Panc1 (cell line): ENCODE measurements around the gene CEP95. TPM values are rescaled to one million over a fixed set of nuclear protein-coding genes. Genes with fewer than 3 reads are reported as not detected.

Source experiments
- ATAC-seq: fragments of 200-7000 bp; cut with Tn5 transposase; 2 replicates; pipeline ENCODE4 v1.9.1; 2020; ENCODE audit warnings: mild to moderate bottlenecking, moderate library complexity
- BruUV-seq: library from RNA; stranded (reverse); fragments of 400-500 nt; replicated peaks from 2 replicates; lab custom pipeline; 2021; lab: Mats Ljungman, UMichigan
- CTCF ChIA-PET: fragments of 300-600 bp; sonication (Branson Sonifier 250); formaldehyde crosslinking; loops from one replicate; lab custom pipeline; 2022; ENCODE audit warnings: antibody characterized with exemption; lab: Charles Lee
- POLR2A ChIA-PET: fragments of 300-600 bp; sonication (Branson Sonifier 250); formaldehyde crosslinking; loops from one replicate; lab custom pipeline; 2022; ENCODE audit warnings: antibody characterized with exemption; lab: Charles Lee
- DNase-seq: peaks from one replicate; pipeline ENCODE4 v3.0.0-alpha.2; 2010; ENCODE audit warnings: low read depth, low spot score
- H3K27ac ChIP-seq: 2 replicates; pipeline ENCODE4 v1.5.1; 2011; ENCODE audit warnings: mild to moderate bottlenecking, low read length, inconsistent platforms
- H3K27me3 ChIP-seq: fragments of 200-500 bp; sonication (Bioruptor generic); 2 replicates; pipeline ENCODE4 v1.6.0; 2014; ENCODE audit warnings: low read length, inconsistent platforms; ENCODE audit not compliant: control insufficient read depth, insufficient read depth
- H3K36me3 ChIP-seq: fragments of 200-500 bp; sonication (Bioruptor generic); 2 replicates; pipeline ENCODE4 v1.5.1; 2014; ENCODE audit warnings: inconsistent platforms, mild to moderate bottlenecking, low read length, moderate library complexity; ENCODE audit not compliant: control insufficient read depth, insufficient read depth
- H3K4me1 ChIP-seq: 2 replicates; pipeline ENCODE4 v1.5.1; 2011; ENCODE audit warnings: inconsistent platforms, mild to moderate bottlenecking, low read length, moderate library complexity; ENCODE audit not compliant: control insufficient read depth, insufficient read depth
- H3K4me3 ChIP-seq, 2 experiments: 2 replicates each; pipeline ENCODE4 v1.5.1; 2011 to 2012; ENCODE audit warnings: low read depth in 2 of 2, low read length in 2 of 2, mild to moderate bottlenecking in 2 of 2, inconsistent platforms in 1 of 2, moderate library complexity in 1 of 2
- H3K9me3 ChIP-seq: fragments of 200-500 bp; sonication (Bioruptor generic); 2 replicates; pipeline ENCODE4 v1.5.1; 2014; ENCODE audit warnings: low read depth, mild to moderate bottlenecking, inconsistent platforms, low read length, moderate library complexity; ENCODE audit not compliant: control insufficient read depth, insufficient read depth
- CTCF ChIP-seq: fragments of 450-650 bp; IDR thresholded peaks from 2 replicates; pipeline ENCODE4 v1.5.1; 2017; ENCODE audit warnings: mild to moderate bottlenecking
- POLR2AphosphoS5 ChIP-seq: IDR thresholded peaks from 2 replicates; pipeline ENCODE4 v1.6.1; 2012; ENCODE audit warnings: mild to moderate bottlenecking, low read depth, low read length, moderate library complexity
- REST ChIP-seq, 2 experiments: IDR thresholded peaks; 2 replicates each; pipeline ENCODE4 v1.6.1; 2011 to 2012; ENCODE audit warnings: low read depth in 2 of 2, control low read depth in 1 of 2, low read length in 1 of 2, mild to moderate bottlenecking in 1 of 2, moderate library complexity in 1 of 2; ENCODE audit not compliant: insufficient read depth in 1 of 2
- SIN3A ChIP-seq: IDR thresholded peaks from 2 replicates; pipeline ENCODE4 v1.6.1; 2012; ENCODE audit warnings: low read depth, mild to moderate bottlenecking, low read length, moderate library complexity, borderline replicate concordance; ENCODE audit not compliant: insufficient read depth
- TCF7L2 ChIP-seq: IDR thresholded peaks from 2 replicates; pipeline ENCODE4 v1.6.1; 2011; ENCODE audit warnings: mild to moderate bottlenecking, low read depth, low read length, inconsistent platforms
- in situ Hi-C: cut with HindIII; loops from 2 replicates; pipeline ENCODE4 v1.10.0; 2016; ENCODE audit warnings: low sequenced_read_pairs, low pct_unique_long_range_greater_than_20kb
- intact Hi-C: fragments of 100-400 bp; cut with micrococcal nuclease; formaldehyde crosslinking; loops from one replicate; pipeline ENCODE4 v1.10.0; 2022; ENCODE audit not compliant: unreplicated experiment
- total RNA-seq: library from RNA; stranded (reverse); gene quantifications from one replicate; pipeline ENCODE4 v1.2.1, GENCODE V29; 2021; ENCODE audit not compliant: unreplicated experiment

CEP95 gene
- total RNA-seq, 1 experiment from 2014 or later = 23.2 TPM

GRCh38 chr17:64484380-64484779 is 22.4 kb upstream of the CEP95 start:
- peaks cover 6% of the 10 kb centered on the region; the same call in 1 of the 2 replicates for H3K36me3 ChIP-seq
- no peaks in the 10 kb centered on the region for H3K4me1 ChIP-seq
- no peak overlapping the region for H3K27ac ChIP-seq
- no peaks in the 10 kb centered on the region for H3K9me3 ChIP-seq
- TF ChIP-seq REST (IDR thresholded peaks at IDR 0.05; ENCODE audit: insufficient read depth in 1 of 2, low read depth in 2 of 2, low read length in 1 of 2) (no peak), SIN3A (no peak), TCF7L2 (no peak), CTCF (no peak), POLR2AphosphoS5 (no peak)
- in situ Hi-C loops (no loop called here), intact Hi-C loops (no loop called here)
- ChIA-PET POLR2A (no interaction called here), CTCF (interaction anchor here (0.6 kb wide), 1 partner anchor 256 kb away, joined by 4 read pairs; no protein-coding TSS in a partner anchor)
- no peak overlapping the region for H3K4me3 ChIP-seq
- H3K27me3 ChIP-seq = no peaks in the 10 kb centered on the region
- no TSS peak for BruUV-seq
- ATAC-seq (no peak), DNase-seq (no peak)

GRCh38 chr17:64488301-64488700 is 18.5 kb upstream of the CEP95 start:
- Histone ChIP-seq H3K27me3 (no peaks in the 10 kb centered on the region), H3K4me1 (no peaks in the 10 kb centered on the region), H3K9me3 (no peaks in the 10 kb centered on the region), H3K27ac (no peak overlapping the region), H3K36me3 (peaks cover 10% of the 10 kb centered on the region), H3K4me3 (no peak overlapping the region)
- ChIA-PET POLR2A (no interaction called here), CTCF (interaction anchor here (0.7 kb wide), 1 partner anchor 336 kb away, joined by 6 read pairs; no protein-coding TSS in a partner anchor)
- in situ Hi-C loops = no loop called here
- no peak for TF ChIP-seq CTCF
- TF ChIP-seq TCF7L2 = no peak
- no peak for TF ChIP-seq POLR2AphosphoS5
- no peak for TF ChIP-seq REST (IDR thresholded peaks at IDR 0.05; ENCODE audit: insufficient read depth in 1 of 2, low read depth in 2 of 2, low read length in 1 of 2)
- TF ChIP-seq SIN3A = no peak
- no peak for DNase-seq
- BruUV-seq = no TSS peak
- ATAC-seq = no peak
- intact Hi-C loops = no loop called here
